HepG2 (cell line): ENCODE results near the gene SOAT1. TPM values are rescaled to one million over a fixed set of nuclear protein-coding genes. Genes with fewer than 3 reads are reported as not detected.

Source experiments
- ATAC-seq: fragments of 200-7000 bp; cut with Tn5 transposase; 3 replicates; pipeline ENCODE4 v1.9.1; 2020; ENCODE audit warnings: mild to moderate bottlenecking, moderate library complexity
- BruUV-seq: library from RNA; stranded (reverse); fragments of 400-500 nt; replicated peaks from 2 replicates; lab custom pipeline; 2021; lab: Mats Ljungman, UMichigan
- CTCF ChIA-PET: fragments of 300-600 bp; formaldehyde crosslinking; extraction: SDS; loops from one replicate; lab custom pipeline; 2021; ENCODE audit warnings: low total read pairs, inconsistent platforms, low intra/inter-chr PET ratio; lab: Yijun Ruan, JAX
- POLR2A ChIA-PET: fragments of 350-600 bp; sonication (Branson Sonifier 250); formaldehyde crosslinking; loops from one replicate; lab custom pipeline; 2020; ENCODE audit warnings: antibody characterized with exemption, inconsistent platforms; lab: Yijun Ruan, JAX
- DNase-seq: peaks from one replicate; pipeline ENCODE4 v3.0.0-alpha.2; 2015; ENCODE audit warnings: low spot score
- FAIRE-seq: peaks from 3 replicates; lab custom pipeline; 2011; peaks lifted over from hg19 to GRCh38; lab: Jason Lieb, UNC
- H2AFZ ChIP-seq: one replicate; pipeline ENCODE4 v1.6.1; 2011; ENCODE audit warnings: low read length, inconsistent platforms
- H3K27ac ChIP-seq: fragments of 300-600 bp; 3 replicates; pipeline ENCODE4 v1.8.0; 2011; ENCODE audit warnings: mixed run types, mild to moderate bottlenecking, mixed read lengths, low read length, inconsistent platforms; ENCODE audit not compliant: insufficient read depth; ENCODE audit errors: extremely low read length
- H3K27me3 ChIP-seq, 2 experiments: fragments of 200-600 bp in 1 of 2; 2 replicates in 1 of 2; 3 replicates in 1 of 2; pipeline versions ENCODE4 v1.6.0 to v1.8.0; 2011; ENCODE audit warnings: low read length in 2 of 2, mild to moderate bottlenecking in 2 of 2, moderate library complexity in 2 of 2, inconsistent platforms in 1 of 2; ENCODE audit not compliant: insufficient read depth in 2 of 2, control insufficient read depth in 1 of 2
- H3K36me3 ChIP-seq, 2 experiments: fragments of 200-600 bp in 1 of 2; replicated peaks in 1 of 2; 2 replicates in 1 of 2; 3 replicates in 1 of 2; pipeline versions ENCODE4 v1.5.1 to v1.8.0; 2011; ENCODE audit warnings: low read length in 2 of 2, inconsistent platforms in 1 of 2; ENCODE audit not compliant: insufficient read depth in 2 of 2, control insufficient read depth in 1 of 2
- H3K4me1 ChIP-seq: 2 replicates; pipeline ENCODE4 v1.5.1; 2012; ENCODE audit warnings: low read length, inconsistent platforms; ENCODE audit not compliant: insufficient read depth
- H3K4me2 ChIP-seq: 2 replicates; pipeline ENCODE4 v1.6.0; 2011; ENCODE audit warnings: low read depth, low read length, inconsistent platforms
- H3K4me3 ChIP-seq, 3 experiments: fragments of 200-600 bp in 1 of 3; sonication (generic), shearing (Covaris generic) in 1 of 3; replicated peaks in 1 of 3; 2 replicates each; pipeline ENCODE4 v1.5.1; 2011 to 2016; ENCODE audit warnings: low read length in 3 of 3, inconsistent platforms in 2 of 3, low read depth in 2 of 3, mild to moderate bottlenecking in 2 of 3, control low read depth in 1 of 3, mixed read lengths in 1 of 3; ENCODE audit not compliant: insufficient read depth in 1 of 3
- H3K79me2 ChIP-seq: one replicate; pipeline ENCODE4 v1.6.1; 2011; ENCODE audit warnings: low read length, inconsistent platforms; ENCODE audit not compliant: insufficient read depth
- H3K9ac ChIP-seq: 2 replicates; pipeline ENCODE4 v1.6.0; 2011; ENCODE audit warnings: mild to moderate bottlenecking, low read depth, low read length, inconsistent platforms; ENCODE audit not compliant: insufficient read depth
- H3K9me3 ChIP-seq: 2 replicates; pipeline ENCODE4 v1.5.1; 2012; ENCODE audit warnings: mild to moderate bottlenecking, low read length
- H4K20me1 ChIP-seq: 2 replicates; pipeline ENCODE4 v1.6.0; 2011; ENCODE audit warnings: inconsistent platforms, mild to moderate bottlenecking, low read length, moderate library complexity; ENCODE audit not compliant: insufficient read depth
- ASH2L ChIP-seq: fragments of 300-600, 200-600 bp; sonication (generic); IDR thresholded peaks from 2 replicates; pipeline ENCODE4 v1.7.0; 2017; ENCODE audit warnings: low read depth, mild to moderate bottlenecking, moderate library complexity, mixed read lengths, low read length; ENCODE audit not compliant: insufficient read length
- CTCF ChIP-seq: sonication (generic); formaldehyde crosslinking; IDR thresholded peaks from 2 replicates; pipeline ENCODE4 v1.5.0; 2020; ENCODE audit warnings: mild to moderate bottlenecking, missing genetic modification reagents, moderate library complexity
- HMGXB4 ChIP-seq, 2 experiments: sonication (generic) in 1 of 2; formaldehyde crosslinking in 1 of 2; IDR thresholded peaks; 2 replicates each; pipeline versions ENCODE4 v1.4.0 to v1.6.1; 2018 to 2020; ENCODE audit warnings: missing genetic modification reagents in 2 of 2, borderline replicate concordance in 1 of 2, low read depth in 1 of 2, mild to moderate bottlenecking in 1 of 2, missing biosample characterization in 1 of 2
- SMC3 ChIP-seq: IDR thresholded peaks from 2 replicates; pipeline ENCODE4 v1.6.1; 2011; ENCODE audit warnings: low read length, improper control_type of control experiment
- TCF12 ChIP-seq, 2 experiments: fragments of 450-650 bp in 1 of 2; sonication (generic) in 1 of 2; formaldehyde crosslinking in 1 of 2; IDR thresholded peaks; 2 replicates each; pipeline versions ENCODE4 v1.6.1 to v1.8.0; 2017 to 2022; ENCODE audit warnings: antibody characterized with exemption in 1 of 2, mild to moderate bottlenecking in 1 of 2, missing genetic modification reagents in 1 of 2, moderate library complexity in 1 of 2
- ZBTB1 ChIP-seq: sonication (generic); formaldehyde crosslinking; IDR thresholded peaks from 2 replicates; pipeline ENCODE4 v1.4.0; 2020; ENCODE audit warnings: missing genetic modification reagents, borderline replicate concordance
- ZFY ChIP-seq: sonication (generic); formaldehyde crosslinking; IDR thresholded peaks from 2 replicates; pipeline ENCODE4 v1.4.0; 2020; ENCODE audit warnings: missing genetic modification reagents
- ZNF737 ChIP-seq: sonication (generic); formaldehyde crosslinking; IDR thresholded peaks from 2 replicates; pipeline ENCODE4 v1.5.0; 2020; ENCODE audit warnings: missing genetic modification reagents, mild to moderate bottlenecking, borderline replicate concordance
- WGBS: methylation state at CpG from one replicate; pipeline ENCODE4 v1.1.6; 2017; ENCODE audit warnings: low lambda C conversion rate; 5-methylcytosine and 5-hydroxymethylcytosine counted together
- in situ Hi-C: cut with HindIII; loops from 2 replicates; pipeline ENCODE4 v1.10.0; 2017; ENCODE audit warnings: low pct_unique_long_range_greater_than_20kb; ENCODE audit not compliant: extremely low pct_ligation_motif_present
- intact Hi-C: fragments of 100-400 bp; cut with micrococcal nuclease; formaldehyde crosslinking; loops from one replicate; pipeline ENCODE4 v1.10.0; 2022; ENCODE audit not compliant: unreplicated experiment
- polyA plus RNA-seq, 8 experiments: library from polyadenylated mRNA; depleted of rRNA in 3 of 8; stranded (reverse) in 7 of 8; unstranded in 1 of 8; fragments of >200 nt; fragmentation: Illumina TruSeq in 4 of 8; extraction: Trizol in 4 of 8; gene quantifications; 2 replicates each; pipeline versions ENCODE4 v1.2.1 to v1.2.3, GENCODE V29; 2011 to 2016; ENCODE audit warnings: low read depth in 4 of 8, missing spikeins in 1 of 8, mixed read lengths in 1 of 8; ENCODE audit not compliant: insufficient read depth in 1 of 8
- total RNA-seq, 5 experiments: library from RNA; depleted of rRNA; stranded (reverse); fragments of >200 nt; fragmentation: Illumina TruSeq; extraction: Trizol; gene quantifications; 2 replicates each; pipeline ENCODE4 v1.2.3, GENCODE V29; 2016; ENCODE audit warnings: low read depth in 1 of 5
- TF ChIP-seq, protein P1 (sequence below): sonication (generic); formaldehyde crosslinking; IDR thresholded peaks from 2 replicates; pipeline ENCODE4 v1.8.0; 2022; ENCODE audit warnings: mild to moderate bottlenecking, missing genetic modification reagents
- TF ChIP-seq, protein P2 (sequence below): IDR thresholded peaks from 2 replicates; pipeline ENCODE4 v1.6.1; 2016

SOAT1 gene
- total and polyA plus RNA-seq, 2 of the 13 experiments (the other 11 are each of a cell fraction or from before 2014, with no cell fraction given), result 22.3 to 52.0 TPM

DNA sequence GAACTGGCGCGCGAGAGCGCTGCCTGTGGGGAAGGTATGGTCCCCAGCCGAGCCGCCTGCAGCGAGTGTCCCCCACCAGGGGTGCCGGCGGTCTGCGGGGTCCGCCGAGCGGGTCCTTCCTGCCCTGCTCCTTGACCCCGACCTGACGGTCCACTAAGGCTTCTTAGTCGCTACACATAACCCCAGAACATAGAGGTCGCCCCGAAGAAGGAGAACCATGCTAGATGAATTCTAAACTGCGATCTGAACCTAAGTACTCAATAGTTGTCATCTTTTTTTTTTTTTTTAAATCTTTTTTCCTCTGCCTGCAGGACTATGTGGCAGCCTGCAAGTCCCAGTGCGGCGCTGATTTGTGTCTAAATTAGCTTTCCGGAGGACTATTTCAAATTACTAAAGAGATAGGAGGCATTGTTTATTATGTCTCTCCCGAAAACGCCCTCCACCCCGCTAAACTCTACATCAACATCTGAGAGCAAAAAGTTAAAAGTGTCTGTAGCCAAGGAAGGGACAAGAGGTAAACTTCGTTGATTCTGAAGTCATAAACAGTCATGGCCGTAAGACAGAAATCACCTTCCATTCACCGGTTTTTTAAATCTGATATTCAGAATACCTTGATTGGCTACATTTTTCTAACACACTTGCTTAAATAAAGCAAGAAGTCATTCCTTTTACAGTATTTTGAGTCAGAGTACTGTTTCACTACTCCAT lies 72.7 kb downstream of the SOAT1 start (continued):
- TF ChIP-seq, protein P1, sequence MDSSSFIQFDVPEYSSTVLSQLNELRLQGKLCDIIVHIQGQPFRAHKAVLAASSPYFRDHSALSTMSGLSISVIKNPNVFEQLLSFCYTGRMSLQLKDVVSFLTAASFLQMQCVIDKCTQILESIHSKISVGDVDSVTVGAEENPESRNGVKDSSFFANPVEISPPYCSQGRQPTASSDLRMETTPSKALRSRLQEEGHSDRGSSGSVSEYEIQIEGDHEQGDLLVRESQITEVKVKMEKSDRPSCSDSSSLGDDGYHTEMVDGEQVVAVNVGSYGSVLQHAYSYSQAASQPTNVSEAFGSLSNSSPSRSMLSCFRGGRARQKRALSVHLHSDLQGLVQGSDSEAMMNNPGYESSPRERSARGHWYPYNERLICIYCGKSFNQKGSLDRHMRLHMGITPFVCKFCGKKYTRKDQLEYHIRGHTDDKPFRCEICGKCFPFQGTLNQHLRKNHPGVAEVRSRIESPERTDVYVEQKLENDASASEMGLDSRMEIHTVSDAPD (CRISPR knock-in tag), result no peak
- TF ChIP-seq TCF12 (IDR thresholded peaks at IDR 0.05), result no peak
- TF ChIP-seq TCF12 (CRISPR knock-in tag; IDR thresholded peaks at IDR 0.05), result no peak
- TF ChIP-seq, protein P2, sequence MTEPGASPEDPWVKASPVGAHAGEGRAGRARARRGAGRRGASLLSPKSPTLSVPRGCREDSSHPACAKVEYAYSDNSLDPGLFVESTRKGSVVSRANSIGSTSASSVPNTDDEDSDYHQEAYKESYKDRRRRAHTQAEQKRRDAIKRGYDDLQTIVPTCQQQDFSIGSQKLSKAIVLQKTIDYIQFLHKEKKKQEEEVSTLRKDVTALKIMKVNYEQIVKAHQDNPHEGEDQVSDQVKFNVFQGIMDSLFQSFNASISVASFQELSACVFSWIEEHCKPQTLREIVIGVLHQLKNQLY (CRISPR knock-in tag), result no peak
- no peak for TF ChIP-seq ZNF737 (CRISPR knock-in tag)
- no peak for TF ChIP-seq ASH2L

DNA sequence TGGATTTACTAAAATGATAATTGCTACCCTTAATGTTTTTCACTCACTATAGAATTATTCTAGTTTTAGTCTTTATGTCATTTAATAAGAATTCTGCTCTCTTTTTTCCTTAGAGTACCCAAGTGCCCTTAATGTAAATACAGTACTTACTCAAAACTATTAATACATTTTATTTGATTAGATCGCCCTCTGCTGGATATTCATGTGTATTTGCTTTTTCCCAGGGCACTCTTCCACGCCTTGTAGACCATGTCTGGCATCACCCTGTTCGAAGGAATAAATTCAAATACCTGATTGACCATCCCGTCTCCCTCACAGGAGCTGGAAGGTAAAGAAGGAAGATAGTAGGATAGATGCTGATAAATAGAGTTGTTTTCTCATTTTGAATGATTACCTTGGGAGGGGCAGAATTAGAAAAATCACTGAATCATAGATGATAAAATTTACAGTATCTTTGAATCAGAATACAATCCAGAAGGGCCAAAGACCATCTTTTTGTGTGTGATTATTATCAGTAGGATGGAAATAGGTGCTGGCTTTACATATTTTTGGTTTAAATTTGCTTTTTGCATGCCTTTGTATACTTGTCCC lies 76.2 kb downstream of the SOAT1 start:
- ATAC-seq, result peak; percentile 30
- no peaks in the 10 kb centered on the region for H3K9me3 ChIP-seq
- TF ChIP-seq, protein P2 (CRISPR knock-in tag), result no peak
- TF ChIP-seq ZBTB1 (CRISPR knock-in tag), result no peak
- no peak; a peak in 1 of 4 replicates for TF ChIP-seq HMGXB4 (CRISPR knock-in tag; IDR thresholded peaks at IDR 0.05; ENCODE audit: borderline replicate concordance in 1 of 2, low read depth in 1 of 2)
- TF ChIP-seq SMC3, result peak; percentile 63
- no peak for TF ChIP-seq ZFY (CRISPR knock-in tag)
- peak; percentile 68 for TF ChIP-seq CTCF

More for the DNA sequence above, 76.2 kb downstream of the SOAT1 start:
- POLR2A ChIA-PET, result no interaction called here
- FAIRE-seq (no peak), DNase-seq (peak; percentile 53)
- CTCF ChIA-PET, result interaction anchor here (1.3 to 2.8 kb wide), 4 partner anchors 118 to 290 kb away, joined by 3 to 17 read pairs (median 6); no protein-coding TSS in a partner anchor
- Histone ChIP-seq H2AFZ (no peak overlapping the region), H3K27me3 (no peaks in the 10 kb centered on the region; a peak in 1 of 5 replicates), H3K4me2 (no peak overlapping the region), H3K36me3 (no peaks in the 10 kb centered on the region), H3K4me1 (peaks cover 6% of the 10 kb centered on the region; the same call in 1 of the 2 replicates), H3K79me2 (no peaks in the 10 kb centered on the region), H3K4me3 (no peak overlapping the region), H3K9ac (no peak overlapping the region), H3K27ac (no peak overlapping the region), H4K20me1 (no peaks in the 10 kb centered on the region)
- in situ Hi-C loops (loop anchor here (5.0 to 25.0 kb wide), 3 partner anchors 118 to 608 kb away; partner anchors contain the start of gene TOR3A), intact Hi-C loops (loop anchor here (1.0 to 5.0 kb wide), 2 partner anchors 78 to 119 kb away; partner anchors contain the start of gene SOAT1)
- 5% methylated on average over 4 of the region's 4 CpGs for WGBS
- BruUV-seq, result no TSS peak
